ENCODE measurements around the gene TTC23.

TTC23 gene

GRCh38 chr15:99092554-99093172 is 156.7 kb downstream of the TTC23 start:
- in situ Hi-C loops (cut with MboI; ENCODE audit: low sequenced_read_pairs), result no loop called here

GRCh38 chr15:99090938-99091337 is 158.4 kb downstream of the TTC23 start:
- in situ Hi-C loops (cut with MboI; ENCODE audit: low sequenced_read_pairs), result no loop called here

- in situ Hi-C loops (cut with MboI; ENCODE audit: low sequenced_read_pairs), result no loop called here
These were observed 159.2 kb downstream of the TTC23 start for GRCh38 chr15:99090011-99090699.

GRCh38 chr15:99087405-99087943 is 161.9 kb downstream of the TTC23 start:
- in situ Hi-C loops (cut with MboI; ENCODE audit: low sequenced_read_pairs), result no loop called here

GRCh38 chr15:99086327-99086667 is 163.1 kb downstream of the TTC23 start:
- in situ Hi-C loops (cut with MboI; ENCODE audit: low sequenced_read_pairs), result no loop called here

All from HL-60/S4 treated with retinoic acid at 250 ng/mL for 4 days and 3 days (cell line).